GM18507 (cell line): Measurements from ENCODE around the gene KCNK17.
A peak's percentile ranks its signal among the peaks of the same experiment; 100 is the strongest.
"Not testable (repeated sequence)": the region's sequence is repeated elsewhere in the genome, so short reads cannot be mapped to it uniquely, and the experiment has no call there.

ENCODE experiments used
- DNase-seq: peaks from one replicate; pipeline ENCODE4 v3.0.0; 2011; ENCODE audit warnings: low read depth; ENCODE audit not compliant: insufficient read length; ENCODE audit errors: extremely low spot score
- FAIRE-seq: peaks from 2 replicates; lab custom pipeline; 2011; peaks lifted over from hg19 to GRCh38; lab: Jason Lieb, UNC

KCNK17 gene

DNA sequence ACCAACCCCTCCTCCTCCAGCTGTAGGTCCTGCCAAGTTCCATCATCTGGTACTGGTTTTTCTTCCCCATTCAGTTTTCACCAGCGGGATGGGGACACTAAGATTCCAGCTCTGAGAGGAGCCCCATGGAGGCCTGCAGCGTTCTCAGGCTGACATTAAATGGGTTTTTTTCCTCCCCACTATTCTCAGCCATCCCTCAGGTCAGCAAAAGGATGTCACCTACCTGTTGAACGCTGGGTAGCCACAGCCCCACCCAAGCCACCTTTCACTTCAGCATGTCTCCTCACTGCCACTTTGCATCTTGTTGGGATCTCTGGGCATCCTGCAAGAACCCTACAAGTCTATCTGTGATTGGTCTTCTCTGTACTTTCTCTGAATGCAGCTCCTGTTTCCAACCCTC is 6.8 kb downstream of the KCNK17 start:
- FAIRE-seq (no peak), DNase-seq (no peak)

DNA sequence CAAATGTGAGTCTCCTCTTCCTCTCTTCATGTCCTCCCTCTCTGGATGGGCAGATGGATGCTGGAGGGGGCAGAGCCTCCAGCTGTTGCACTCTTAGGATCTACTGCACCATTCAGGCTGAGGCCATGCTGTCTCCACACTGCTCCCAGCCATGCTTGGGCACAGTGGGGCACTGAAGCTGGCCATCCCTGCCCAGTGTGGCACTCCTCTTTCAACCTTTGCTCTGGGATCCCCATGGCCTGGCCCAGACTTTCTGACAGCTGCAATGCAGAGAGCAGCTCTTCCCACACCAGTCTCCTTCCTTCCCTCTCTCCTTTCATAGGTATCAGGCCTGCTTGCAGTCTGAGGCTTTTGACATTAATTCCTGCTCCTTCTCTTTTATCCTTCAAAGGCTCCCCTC is 9.3 kb downstream of the KCNK17 start:
- no peak for FAIRE-seq

DNA sequence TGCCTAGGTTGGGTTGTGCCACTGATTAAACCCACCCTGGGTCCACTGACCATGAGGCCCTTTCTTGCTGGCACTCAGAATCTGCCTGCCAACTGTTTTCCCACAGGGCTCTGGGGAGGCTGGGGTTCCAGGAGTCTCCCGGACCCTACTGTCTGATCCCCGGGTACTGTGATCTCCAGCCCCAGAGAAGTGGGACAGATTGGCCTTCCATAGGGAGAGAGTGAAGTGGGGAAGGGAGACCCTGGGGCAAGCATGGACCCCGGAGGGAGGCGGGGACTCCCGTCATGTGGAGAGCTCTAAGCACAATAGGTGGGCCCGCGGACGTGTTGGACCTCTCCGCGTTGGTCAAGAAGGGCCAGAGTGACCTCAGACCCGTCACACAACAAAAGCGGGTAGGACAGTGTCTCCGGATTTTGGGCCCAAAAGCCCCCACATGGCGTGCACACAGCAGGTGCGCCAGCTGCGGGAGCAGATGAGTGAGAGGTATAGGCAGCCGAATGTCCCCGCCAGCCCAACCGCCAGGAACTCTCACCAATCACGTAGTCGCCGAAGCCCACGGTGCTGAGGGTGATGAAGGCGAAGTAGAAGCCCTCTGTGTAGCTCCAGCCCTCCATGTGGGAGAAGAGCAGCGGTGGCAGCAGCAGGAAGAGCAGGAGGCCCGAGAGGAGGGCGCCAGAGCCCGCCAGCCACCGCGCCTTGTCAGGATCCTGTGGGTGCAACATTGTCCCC is 10.6 kb downstream of the KCNK17 start:
- FAIRE-seq (no peak), DNase-seq (no peak)

More for the DNA sequence above, 9.3 kb downstream of the KCNK17 start:
- no peak for DNase-seq

DNA sequence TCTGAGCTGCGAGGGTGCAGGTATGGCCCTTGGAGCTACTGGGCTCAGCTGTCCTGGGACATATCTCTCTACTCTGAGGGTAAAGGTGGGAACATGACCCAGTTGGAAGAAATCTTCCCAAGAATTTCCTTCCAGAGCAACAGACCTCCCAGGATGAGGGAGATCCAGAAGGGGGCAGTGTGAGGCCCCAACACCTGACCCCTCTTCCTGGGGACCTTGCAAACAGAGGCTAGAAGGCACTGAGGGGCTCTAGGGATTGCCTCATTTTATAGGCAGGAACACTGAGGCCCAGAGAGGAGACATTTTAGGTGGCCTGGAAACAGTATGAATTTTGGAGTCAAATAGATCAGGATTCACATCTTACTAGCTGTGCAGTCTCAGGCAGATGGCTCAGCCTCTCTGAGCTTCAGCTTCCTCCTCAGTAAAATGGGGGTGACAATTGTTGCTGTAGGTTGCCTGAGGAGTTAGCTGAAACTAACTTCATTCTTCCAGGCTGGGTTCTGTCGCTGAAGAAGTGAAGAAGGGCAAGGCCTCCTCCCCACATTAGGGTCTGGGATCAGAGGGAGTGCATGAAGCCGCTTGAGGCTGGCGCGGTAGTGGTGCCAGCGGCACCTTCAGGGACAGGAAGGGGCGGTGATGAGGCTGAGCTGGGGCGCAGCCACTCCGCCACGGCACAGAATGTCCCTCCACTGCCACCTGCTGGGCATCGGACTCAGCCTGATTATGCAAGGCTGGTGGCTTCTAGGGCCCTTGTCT is 11.4 kb downstream of the KCNK17 start:
- peak; percentile 94 for FAIRE-seq
- DNase-seq = peak; percentile 81

DNA sequence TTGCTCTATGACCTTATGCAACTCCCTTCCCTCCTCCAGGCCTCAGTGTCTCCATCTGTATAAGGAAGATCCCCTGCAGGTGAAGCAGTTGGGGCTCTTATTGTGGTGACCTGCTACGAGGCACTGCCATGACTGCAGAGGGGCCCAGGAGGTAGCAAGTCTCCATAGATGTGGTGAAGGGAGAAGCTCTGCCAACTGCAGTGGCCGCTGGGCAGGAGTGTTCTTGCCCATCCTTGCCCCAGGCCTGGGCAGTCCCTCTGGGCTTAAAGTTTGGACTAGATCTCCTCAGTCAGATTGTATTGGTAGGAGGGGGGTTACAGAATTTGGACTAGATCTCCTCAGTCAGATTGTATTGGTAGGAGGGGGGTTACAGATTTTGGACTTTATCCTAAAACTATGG is 12.2 kb downstream of the KCNK17 start:
- DNase-seq (no peak), FAIRE-seq (no peak)

DNA sequence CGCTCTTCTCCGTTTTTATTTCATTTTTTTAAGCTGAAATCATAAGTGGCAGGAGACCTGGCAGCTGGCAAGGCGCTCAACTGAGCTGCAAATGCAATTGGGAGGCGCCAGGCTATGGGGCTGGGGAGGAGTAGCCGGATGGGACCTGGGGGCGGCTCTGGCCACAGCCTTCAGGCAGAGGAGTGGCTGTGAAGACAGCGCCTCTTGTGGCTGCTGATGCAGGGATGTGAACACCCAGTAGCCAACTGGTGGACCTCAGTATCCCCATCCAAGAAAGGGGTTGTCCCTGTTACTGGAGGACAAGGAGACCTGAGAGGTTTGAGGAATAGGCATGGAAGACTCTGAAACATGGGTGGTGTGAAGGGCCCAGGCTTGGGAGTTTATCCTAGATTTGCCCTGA is 12.6 kb downstream of the KCNK17 start:
- DNase-seq (no peak), FAIRE-seq (no peak)

DNA sequence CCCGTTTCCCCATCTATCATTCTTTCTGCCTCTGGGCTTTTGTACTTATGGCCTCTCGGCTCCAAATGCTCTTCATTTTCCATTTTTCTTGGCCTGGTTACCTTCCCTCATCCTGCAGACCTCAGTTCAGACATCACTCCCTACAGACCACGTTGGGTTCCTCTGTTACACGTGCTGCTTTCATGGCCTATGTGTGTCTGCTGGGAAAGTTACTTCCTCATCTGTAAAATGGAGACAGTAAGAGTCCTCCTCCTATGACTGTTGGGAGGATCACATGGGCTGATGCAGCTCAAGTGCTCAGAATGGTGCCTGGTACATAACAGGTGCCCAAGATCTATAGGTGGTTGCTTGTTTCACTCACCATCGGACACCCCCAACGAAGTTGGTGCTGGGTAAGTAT is 13.5 kb downstream of the KCNK17 start:
- DNase-seq = no peak
- no peak for FAIRE-seq

DNA sequence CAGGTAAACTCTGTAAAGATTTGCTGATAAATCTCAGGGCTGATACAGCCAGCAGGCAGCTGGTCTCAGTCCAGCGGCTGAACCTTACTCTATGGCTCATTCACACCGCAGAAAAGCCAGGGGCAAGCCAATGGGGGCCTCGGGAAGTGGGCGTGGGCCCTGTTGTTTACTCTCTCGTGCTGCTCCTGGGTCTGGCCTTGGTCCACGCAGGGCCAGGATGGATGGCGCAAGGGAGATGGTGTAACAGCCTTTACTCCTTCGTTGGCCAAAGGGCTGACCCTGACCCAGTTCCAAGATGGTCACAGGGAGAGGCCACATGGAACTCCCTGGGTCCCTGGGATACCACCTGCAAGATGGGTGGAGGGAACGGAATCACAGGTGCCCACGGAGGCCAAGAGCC is 16.2 kb downstream of the KCNK17 start:
- DNase-seq (no peak), FAIRE-seq (no peak)

DNA sequence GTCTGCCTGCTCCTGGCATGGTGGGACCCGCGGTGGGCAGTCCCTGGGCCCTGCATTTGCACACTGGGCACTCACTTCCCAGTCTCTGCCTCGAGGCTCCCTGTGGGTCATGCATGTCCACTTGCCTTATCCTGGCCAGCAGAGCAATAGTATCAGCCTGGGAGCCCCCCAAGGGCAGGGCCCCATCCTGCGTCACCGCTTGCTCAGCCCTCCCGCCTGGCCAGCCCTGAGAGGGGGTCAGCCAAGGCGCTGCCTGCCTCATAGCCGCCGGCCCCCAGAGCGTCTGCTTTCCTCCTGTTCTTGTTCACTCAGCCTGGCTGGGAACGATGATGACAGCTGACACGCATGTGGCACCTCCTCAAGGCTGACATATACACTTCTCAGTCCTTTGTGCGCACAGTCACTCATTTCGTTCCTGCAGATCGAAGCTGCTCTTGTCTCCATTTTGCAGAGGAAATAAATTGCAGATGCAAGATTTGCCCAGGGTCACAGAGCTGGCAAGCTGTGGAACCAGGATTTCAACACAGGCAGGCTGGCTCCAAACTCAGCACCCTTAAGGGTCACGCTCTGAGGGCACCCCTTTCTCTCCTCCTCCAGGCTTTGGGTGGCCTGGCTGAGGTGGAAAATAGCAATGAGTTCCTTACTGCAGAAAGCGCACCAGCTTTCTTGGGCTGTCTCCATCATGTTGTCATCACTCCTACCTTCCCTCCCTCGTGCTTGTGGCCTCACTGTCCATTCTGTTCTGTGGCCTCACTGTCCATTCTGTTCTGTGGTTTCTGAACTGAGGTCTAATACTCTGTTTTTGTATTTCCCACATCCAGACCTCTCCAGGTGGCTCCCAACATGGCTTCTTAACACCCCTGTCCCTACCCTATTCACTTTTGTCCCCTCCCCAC is 17.2 kb downstream of the KCNK17 start:
- no peak for DNase-seq
- FAIRE-seq = no peak

DNA sequence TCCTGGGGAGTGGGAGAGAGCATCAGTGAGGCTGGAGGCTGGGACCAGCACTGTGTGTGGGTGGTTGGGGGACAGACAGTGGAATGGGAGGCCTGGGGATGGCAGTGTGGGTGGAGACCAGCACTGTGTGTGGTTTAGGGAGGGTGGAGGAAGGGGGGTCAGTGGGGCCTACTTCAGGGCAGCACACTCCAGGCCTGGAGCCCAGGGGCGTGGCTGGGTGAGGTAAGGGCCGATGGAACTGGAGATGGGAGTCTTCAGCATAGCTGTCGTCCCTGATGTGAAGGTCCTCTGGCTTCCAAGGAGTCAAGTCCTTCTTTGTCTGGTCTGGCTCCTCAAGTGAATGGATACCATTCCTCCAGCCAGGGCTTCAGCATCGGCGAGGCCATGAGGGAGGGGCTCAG is 18.6 kb downstream of the KCNK17 start:
- DNase-seq (no peak), FAIRE-seq (no peak)

DNA sequence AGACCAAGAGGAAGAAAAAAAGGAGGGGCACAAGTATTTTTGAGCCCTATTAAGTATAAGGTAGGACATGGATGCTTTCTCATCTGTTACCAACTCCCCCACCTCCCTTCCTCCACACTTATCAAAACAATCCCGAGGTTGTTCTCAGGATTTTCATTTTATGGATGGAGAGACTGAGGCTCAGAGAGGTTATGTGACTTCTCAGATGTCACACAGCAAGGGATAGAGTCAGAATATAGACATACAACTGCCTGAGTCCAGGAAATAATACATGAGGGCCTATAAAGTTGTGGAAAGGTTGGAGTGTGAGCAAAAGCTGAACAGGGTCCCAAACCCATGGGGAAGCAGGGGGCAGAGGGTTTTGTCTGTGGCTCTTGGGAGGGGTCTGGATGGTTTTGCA is 19.3 kb downstream of the KCNK17 start:
- DNase-seq (no peak), FAIRE-seq (no peak)

DNA sequence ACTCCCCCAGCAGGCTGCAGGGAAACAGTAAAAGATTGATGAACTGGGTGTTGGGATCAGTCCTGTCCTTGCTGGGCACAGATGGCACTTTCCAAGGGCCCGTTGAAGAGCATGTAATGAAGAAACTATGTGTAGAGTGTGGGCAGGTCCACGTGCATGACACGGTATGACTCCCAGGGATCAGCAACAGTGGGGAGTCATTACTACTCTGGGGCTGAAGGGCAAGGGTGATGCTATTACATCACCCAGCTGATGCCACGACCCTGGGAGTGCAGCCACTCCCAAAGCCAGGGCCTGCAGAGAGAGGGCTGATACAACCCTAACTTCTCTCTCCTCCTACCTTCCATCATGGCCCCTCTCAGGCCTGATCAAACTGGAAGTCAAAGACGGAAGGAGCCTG is 20.1 kb downstream of the KCNK17 start:
- FAIRE-seq = no peak
- no peak for DNase-seq

DNA sequence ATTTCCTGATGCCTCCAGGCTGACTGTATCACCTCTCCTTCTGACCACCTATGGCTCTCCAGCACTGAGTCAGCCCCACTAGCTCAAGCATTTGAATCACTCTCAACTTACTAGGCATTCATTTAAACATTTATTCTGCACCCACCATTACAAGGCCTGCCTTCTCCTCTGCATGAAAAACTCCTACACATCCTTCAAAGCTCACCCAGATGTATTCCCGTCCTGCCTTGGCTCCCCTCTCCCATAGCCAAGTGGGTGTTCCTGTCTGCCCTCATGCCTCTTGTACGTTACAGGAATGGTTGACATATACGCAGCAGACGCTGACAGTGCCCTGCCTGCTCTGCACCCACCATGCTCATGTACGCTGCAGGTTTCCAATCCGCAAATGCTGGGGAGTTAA is 21.6 kb downstream of the KCNK17 start:
- FAIRE-seq = no peak
- no peak for DNase-seq

DNA sequence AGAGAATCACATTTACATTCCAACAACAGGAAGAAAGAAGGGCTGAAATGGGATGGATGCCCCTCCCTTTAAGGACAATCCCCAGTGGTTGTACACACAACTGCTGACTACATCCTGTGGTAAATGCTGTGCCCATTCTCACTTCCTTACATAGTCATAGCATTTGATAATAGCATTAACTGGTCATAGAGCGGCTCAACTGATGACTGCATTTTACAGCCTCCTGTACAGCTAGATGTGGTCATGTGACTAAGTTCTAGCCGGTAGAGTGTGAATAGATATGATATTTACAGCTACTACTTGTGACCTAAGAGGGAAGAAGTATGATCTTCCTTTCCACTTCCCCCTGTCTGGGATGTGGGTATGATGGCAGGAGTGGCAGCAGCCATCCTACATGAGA is 24.7 kb downstream of the KCNK17 start:
- DNase-seq (no peak), FAIRE-seq (no peak)

DNA sequence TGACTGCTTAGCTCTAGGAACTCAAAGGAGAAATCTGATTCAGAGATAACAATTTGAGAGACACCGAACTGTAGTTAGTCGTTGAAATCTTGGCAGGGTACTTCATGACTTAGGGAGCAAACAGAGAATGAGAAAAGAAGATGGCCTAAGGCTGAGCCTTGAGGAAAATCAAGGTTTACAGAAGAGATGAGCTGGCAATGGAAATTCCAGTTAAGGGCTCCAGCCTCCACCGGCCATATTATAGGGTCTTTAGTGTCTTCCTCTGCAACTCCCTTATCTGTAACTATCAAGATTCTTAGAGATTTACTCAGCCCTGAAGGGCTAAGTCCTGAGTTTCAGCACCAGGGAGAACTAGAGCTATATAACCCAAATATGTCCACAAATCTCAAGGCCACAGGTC is 26.6 kb downstream of the KCNK17 start:
- FAIRE-seq (no peak), DNase-seq (no peak)

DNA sequence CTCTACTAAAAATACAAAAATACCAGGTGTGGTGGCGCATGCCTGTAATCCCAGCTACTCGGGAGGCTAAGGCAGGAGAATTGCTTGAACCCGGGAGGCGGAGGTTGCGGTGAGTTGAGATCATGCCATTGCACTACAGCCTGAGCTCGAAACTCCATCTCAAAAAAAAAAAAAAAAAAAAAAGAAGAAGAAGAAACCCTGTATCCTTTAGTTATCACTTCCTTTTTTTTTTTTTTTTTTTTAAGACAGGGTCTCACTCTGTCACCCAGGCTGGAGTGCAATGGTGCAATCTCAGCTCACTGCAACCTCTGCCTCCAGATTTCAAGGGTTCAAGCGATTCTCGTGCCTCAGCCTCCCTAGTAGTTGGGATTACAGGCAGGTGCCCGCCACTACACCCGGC is 27.6 kb downstream of the KCNK17 start:
- not testable (repeated sequence) for FAIRE-seq, DNase-seq

DNA sequence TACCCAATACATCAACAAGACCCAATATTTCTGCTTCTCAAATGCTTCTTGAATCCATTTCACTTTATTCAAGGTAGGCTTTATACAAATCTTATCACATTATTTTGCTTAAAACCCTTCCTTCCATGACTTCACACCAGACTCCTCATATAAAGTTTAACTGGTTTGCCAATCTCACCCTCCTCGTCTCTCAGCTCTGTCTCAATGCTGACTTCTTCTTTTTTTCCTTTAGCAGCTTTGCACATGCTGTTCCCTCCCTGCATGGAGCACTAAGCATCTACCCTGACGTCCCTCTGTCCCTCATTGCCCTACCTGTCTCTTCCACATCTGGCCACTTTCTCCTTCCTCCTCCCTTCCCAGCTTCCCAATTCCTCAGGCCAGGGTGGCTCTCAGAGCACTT is 31.4 kb downstream of the KCNK17 start:
- DNase-seq = no peak
- FAIRE-seq = no peak

DNA sequence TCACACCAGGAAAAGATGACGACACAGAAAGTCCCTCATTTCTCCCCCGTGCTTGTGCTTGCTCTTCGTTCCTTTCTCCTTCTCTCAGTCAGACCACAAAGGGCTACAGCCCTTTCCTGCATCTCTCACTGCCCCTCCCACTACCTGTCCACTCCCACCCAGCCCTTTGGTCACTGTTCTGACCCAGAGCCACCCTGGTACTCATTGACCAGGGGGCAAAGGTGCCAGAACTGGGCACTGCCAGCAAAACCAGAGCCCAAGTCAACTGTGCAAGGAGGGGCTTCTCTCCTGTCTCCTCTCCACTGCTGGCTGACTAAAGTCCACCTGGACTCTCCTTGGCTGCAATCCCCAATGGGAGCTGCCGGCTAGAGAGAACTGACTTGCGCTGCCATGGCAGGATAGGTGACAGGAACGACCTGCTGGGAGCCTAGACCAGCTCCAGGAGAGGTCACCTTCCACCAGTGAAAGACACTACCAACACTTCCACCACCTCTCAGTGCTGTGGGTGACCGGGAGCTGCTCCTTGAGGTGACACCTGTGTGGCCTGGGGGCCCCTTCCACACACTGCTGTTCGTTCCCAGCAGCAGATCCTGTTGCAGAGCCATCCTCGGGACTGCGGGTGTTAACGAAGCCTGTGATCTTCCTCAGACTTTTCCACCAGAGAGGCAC is 32.8 kb downstream of the KCNK17 start:
- FAIRE-seq = no peak
- DNase-seq = no peak

DNA sequence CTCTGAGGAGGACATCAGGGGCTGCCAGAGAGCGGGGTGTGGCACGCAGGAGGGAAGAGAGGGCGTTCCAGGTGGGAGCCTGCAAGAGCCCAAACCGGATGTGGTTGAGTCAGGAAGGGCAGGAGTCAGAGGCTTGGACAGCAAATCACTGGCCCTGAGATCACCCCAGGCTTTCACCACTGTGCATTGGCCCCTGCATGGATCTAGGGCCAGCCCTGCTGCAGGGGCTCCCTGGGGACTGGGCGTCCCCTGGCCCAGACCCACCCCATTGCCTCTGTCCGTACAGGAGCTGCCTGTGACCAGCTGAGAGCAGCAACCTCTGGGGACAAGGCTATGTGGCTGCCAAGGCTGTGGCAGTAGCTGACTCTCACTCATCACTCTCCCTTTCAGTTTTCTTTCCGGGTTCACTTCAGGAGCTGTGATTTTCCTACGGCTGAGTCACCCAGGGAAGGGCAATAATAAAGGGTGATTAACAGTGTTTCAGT is 33.9 kb downstream of the KCNK17 start:
- FAIRE-seq (no peak), DNase-seq (no peak)

DNA sequence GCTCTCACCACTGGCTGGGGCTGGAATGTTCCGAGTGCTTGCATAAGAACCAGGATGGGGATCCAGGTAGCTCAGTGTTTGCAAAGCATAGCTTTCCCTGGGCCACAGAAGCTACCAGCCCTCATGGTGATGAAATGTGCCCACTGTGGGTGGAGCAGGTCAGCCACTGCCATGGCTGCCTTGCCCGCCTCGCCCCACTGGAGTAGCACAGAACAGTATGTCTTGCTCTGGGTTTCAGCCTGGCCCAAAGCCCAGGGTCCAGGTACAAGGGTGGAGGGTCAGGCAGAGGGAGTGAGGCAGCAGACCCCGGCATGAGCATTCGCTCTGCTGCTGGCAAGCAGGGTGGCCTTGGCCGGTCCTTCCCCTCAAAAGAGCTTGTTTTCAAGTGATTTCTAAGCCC is 34.7 kb downstream of the KCNK17 start:
- no peak for FAIRE-seq
- no peak for DNase-seq
